Stimulated activated CD4-positive, alpha-beta T cell treated with anti-CD3 and anti-CD28 coated beads, Interleukin-12 subunit alpha, Interleukin-12 subunit beta, amount 100 ng/mL, for 4 hours (primary cell): Measurements from ENCODE around the gene PPP2R3B.
"Not testable (repeated sequence)": the region's sequence is repeated elsewhere in the genome, so short reads cannot be mapped to it uniquely, and the experiment has no call there.

Experiments
- DNase-seq: peaks from one replicate; pipeline ENCODE4 v3.0.0-alpha.2; 2020

Gene PPP2R3B

DNA sequence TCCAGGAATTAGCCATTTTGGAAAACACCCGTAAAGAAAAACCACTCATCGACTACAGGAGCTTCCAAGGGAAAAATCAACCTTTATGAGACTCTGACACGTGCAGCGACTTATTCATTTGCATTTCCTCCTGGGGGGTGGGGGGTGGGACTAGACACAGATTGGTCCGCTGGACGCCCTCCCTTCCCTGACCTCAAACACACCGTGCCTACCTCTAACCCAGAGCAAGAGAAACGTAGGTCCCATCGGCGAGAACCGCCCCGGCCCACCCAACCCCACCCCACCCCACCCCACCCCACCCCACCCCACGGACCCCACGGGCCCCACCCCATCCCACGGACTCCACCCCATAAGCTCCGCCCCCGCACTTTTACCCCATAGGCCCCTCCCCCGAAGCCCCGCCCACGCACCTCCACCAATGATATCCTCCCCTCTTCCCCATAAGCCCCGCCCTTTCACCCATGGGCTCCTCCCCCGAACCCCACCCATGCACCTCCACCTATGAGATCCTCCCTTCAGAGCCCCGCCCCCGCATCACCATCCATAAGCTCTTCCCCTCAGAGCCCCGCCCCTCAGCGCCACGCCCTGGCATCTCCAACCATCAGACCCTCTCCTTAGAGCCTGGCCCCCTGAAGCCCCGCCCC, 69.2 kb downstream of the PPP2R3B start:
- DNase-seq = no peak

DNA sequence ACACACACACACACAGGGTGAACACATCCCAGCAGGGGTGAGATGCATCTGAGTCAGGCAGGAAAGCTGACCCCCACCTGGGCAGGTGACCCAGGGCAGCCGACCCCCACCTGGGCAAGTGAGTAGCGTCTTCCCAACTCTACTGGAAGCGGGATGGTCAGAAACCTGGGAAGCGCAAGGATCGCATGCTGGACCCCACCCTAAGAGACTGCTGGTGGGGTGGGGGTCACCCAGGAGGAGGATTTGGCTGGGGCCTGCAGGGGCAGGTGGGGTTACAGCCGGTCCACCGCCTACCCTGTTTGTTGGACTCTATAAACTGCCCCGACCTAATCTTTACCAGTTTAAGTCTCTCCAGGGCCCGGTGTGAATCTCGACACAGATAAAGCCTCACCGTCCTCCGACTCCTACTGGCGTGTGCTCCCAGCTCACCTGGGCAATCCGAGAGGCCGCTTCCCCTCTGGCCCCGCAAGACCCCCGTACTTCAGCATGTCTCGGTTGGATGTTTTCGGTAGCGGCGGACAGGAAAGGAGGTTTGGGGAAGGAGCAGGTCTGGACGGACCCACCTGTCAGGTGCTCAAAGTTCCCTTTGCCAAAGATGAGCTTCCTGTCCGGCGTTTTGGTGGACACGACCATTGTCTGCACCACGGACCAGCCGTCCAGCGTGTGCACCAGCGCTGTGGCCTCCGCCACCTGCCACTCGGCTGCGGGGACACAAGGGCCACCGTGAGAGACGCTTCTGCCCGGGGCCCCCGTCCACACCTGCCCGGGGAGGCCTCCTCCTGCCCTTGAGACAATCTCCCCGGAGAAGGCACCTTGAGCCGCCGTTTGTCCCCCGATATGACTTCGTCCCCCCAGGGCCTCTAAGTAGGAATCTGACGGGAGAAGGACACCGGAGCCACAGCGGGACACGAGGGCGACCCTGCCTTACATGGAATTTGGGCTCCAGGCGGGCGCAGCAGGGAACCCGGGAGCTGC, 70.1 kb downstream of the PPP2R3B start:
- no peak for DNase-seq

DNA sequence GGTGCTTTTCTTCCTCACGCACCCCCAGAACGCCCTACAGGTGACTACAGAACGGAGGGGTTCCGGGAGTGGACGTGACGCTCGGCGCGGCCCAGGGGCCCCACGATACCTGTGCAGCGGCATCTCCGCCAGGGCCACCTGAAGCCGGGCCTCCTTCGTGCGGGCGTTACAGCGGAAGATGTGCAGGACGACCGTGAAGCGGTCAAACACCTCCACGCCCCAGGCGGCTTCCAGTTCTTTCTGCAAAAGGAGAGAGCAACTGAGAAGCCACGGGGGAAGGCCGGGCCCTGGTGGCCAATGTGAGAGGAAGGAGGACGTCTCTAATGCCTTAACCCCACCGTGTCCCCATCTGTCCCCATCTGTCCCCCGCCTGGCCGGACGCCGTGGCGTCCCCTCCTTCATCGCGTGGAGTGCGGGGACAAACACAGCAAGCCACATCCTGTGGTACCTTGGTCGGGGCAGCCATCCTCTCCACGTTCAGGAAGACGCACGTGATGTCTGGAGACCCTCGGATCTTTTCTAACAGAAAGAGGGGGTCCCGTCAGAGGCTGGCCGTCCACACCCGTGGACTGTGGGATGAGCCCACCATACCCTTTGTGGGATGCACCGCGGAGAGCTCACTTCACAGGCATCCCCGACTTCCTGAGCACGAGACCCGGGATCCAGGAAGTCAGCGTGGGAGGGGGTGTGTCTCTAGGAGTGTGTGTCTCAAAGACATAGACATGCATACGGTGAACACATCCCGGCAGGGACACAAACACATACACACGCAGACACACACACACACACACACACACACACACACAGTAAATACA, 71.7 kb downstream of the PPP2R3B start:
- no peak for DNase-seq

DNA sequence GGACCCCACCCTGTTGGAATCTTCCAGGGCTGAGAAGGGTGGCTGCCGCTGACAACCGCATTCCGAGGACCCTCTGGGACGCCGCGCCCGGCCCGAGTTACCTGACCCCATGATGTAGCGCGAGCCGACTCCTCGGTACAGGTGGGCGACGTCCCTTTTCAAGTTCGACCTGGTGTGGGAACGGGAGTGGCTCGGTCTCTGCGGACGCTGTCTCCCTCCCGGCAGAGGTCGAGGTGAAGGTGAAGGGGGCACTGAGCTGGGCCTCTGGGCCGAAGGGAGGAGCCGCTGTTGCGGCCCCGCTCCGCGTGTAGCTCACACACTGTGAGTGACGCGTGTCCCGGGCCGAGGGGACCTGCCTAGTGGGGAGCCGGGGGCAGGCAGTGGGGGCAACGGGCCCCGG, 72.7 kb downstream of the PPP2R3B start:
- no peak for DNase-seq

DNA sequence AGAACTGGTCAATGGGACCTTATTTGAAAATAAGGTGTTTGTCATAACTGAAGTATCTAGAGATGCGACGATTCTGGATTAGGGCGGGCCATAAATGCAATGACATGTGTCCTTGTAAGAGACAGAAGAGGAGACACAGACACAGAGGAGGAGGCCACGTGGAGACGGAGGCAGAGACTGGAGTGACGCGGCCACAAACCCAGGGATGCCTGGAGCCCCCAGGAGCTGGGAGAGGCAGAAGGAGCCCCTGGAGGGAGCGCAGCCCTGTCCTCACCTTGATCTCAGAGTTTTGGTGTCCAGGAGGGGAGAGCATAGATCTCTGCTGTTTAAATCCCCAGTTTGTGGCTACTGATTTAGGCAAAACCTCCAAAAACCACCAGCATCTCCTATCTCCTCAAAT, 73.2 kb downstream of the PPP2R3B start:
- no peak for DNase-seq

DNA sequence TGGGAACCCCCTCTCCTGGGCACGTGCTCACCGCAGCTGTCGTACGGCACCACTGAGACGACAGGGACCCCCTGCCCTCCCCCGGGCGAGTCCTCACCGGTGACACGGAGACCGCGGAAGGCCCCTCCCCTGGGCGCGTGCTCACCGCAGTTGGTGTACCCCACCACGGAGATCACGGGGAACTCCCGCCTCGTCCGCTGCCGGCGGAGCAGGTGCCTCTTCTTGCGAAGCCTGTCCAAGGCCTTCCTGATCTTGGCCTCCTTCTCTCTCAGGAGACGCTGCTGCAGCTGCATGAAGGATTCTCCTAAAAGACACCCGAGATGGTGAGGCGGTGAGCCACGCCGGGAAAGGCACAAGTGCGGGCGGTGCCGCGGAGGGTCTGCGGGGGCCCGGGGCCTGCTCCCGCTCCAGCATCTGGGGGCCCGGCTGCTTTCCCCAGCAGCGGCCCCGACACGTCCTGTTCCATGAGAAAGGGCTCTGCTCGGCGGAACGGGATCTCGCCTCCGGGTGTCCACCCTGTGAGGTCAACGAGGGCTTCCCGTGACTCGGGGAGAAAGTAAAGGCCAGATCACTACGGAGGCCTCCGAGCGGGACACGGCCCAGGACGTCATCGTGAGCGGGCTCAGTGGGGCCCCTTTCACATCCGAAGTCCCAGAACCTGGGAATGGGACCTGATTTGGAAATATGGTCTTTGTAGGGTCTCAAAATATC, 73.9 kb downstream of the PPP2R3B start:
- no peak for DNase-seq

DNA sequence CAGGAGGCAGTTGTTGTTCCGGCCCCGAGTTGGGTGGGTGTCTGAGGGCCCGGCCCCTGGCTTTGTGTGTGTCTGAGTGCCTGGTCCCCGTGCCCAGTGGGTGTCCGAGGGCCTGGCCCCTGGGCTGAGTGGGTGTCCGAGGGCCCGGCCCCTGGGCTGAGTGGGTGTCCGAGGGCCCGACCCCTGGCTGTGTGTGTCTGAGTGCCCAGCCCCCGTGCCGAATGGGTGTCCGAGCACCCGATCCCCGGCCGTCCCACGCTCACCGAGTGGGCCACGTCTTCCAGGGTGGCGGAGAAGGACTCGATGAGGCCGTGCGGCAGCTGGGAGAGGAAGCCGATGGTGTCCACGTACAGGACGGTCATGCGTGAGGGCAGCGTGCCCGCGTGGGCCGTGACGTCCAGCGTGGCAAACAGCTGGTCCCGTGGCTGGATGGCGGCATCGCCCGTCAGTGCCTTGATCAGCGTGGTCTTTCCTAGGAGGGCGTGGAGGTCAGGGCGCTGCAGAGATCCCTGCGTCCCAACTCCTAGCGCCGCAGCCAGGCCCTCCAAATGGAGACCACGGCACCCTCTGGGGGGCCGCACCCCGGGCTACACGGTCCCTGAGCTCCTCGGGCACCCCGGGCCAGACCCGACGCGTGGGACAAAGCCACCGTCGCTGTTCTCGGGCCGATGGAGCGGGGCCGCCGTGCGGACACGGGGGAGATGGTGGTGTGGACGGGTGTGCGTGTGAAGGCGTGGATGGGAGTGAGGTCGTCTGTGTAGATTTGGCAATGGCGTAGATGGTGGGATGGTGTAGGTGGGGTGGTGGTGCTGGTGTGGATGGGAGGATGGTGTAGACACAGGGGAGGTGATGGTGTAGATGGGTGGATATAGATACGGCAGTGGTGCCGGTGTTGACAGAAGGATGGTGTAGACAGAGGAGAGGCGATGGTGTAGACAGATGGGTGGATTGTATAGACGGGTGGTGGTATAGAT, 75.3 kb downstream of the PPP2R3B start:
- DNase-seq = no peak

DNA sequence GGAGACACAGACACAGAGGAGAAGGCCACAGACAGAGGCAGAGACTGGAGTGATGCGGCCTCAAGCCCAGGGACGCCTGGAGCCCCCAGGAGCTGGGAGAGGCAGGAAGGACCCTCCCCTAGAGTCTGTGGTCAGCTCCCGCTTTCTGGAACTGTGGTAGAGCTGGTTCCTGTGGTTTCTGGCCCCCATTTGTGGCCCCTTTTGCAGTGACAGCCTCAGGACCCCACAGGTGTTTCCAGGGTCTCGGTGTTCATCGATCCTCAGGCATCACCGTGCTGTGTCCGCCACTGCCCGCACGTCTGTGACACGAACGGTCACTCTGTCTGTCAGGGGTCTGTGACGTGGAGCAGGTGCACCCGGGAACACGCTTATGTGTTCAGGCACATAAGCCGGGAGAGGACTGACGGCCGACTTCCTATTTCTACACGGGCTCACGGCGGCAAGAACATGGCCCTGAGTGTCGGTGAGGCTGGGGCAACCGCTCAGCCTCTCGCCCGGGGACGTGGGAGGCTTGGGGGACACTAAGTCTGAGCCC, 76.0 kb downstream of the PPP2R3B start:
- no peak for DNase-seq

DNA sequence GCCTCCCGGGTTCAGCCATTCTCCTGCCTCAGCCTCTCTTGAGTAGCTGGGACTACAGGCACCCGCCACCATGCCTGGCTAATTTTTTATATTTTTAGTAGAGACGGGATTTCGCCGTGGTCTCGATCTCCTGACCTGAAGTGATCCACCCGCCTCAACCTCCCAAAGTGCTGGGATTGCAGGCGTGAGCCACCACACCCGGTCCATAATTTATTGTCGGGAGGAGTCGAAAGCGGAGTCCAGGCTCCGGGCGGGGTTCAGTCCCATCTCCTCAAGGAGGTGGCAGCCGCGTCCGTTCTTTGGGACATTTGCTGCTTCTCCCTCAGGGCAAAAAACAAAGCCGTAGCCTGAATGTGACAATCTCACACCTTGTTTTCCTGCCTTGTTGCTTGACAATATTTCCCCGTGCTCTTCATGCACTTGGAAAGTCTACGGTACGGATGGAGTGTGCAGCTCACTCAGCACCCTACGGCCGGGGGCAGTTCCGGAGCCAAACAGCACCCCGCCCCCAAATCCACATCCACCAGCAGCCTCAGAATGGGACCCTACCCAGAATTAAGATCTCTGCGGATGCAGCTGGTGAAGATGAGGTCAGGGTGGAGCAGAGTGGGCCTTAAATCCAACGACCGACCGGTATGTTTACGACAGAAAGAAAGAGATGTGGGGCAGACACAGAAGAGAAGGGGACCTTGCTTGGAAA, 77.7 kb downstream of the PPP2R3B start:
- DNase-seq = no peak

DNA sequence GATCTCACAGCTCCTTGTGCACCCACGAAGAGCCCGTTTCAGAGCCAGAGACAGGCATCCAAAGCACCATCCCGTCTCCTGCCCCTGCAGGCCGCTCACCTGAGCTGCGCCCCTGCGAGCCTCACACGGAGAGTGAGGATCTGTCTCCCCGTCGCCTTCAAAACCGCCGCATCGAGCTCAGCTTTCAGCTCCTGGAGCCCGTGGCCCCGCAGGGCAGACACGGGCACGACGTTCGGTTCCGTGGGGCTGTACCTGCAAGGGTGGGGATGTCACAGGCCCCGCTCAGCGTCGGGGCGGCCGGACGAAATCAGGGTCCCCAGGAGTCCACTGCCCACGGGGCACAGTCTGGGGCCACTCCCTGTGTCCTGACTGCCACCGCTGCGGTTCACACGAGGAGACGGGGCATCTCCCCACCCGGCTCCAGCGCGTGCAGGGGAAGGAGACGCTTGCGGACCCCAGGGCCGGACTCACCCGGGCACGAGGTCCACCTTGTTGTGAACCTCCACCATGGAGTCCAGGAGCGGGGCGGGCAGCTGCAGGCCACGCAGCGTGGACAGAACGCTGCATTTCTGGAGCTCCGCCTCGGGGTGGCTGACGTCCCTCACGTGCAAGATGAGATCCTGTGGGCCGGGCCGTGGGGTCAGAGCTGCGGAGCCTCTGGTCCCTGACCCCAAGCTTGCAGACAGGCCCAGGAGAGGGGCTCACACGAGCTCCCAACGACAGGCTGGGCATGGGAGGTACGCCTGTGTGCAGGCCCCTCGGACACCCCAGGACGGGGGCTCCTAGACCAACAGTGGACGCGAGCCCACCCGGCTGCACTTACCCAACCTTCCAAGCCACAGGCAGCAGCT, 79.2 kb downstream of the PPP2R3B start:
- no peak for DNase-seq

DNA sequence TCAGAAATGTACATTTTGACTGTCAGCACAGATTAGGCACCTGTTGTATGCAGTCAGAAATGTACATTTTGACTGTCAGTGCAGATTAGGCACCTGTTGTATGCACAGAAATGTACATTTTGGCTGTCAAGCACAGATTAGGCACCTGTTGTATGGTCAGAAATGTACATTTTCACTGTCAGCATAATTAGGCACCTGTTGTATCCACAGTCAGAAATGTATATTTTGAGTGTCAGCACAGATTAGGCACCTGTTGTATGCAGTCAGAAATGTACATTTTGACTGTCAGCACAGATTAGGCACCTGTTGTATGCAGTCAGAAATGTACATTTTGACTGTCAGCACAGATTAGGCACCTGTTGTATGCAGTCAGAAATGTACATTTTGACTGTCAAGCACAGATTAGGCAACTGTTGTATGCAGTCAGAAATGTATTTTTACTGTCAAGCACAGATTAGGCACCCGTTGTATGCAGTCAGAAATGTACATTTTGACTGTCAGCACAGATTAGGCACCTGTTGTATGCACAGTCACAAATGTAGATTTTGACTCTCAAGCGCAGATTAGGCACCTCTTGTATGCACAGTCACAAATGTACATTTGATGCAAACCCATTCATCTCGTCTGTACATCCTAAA, 80.0 kb downstream of the PPP2R3B start:
- DNase-seq = not testable (repeated sequence)

DNA sequence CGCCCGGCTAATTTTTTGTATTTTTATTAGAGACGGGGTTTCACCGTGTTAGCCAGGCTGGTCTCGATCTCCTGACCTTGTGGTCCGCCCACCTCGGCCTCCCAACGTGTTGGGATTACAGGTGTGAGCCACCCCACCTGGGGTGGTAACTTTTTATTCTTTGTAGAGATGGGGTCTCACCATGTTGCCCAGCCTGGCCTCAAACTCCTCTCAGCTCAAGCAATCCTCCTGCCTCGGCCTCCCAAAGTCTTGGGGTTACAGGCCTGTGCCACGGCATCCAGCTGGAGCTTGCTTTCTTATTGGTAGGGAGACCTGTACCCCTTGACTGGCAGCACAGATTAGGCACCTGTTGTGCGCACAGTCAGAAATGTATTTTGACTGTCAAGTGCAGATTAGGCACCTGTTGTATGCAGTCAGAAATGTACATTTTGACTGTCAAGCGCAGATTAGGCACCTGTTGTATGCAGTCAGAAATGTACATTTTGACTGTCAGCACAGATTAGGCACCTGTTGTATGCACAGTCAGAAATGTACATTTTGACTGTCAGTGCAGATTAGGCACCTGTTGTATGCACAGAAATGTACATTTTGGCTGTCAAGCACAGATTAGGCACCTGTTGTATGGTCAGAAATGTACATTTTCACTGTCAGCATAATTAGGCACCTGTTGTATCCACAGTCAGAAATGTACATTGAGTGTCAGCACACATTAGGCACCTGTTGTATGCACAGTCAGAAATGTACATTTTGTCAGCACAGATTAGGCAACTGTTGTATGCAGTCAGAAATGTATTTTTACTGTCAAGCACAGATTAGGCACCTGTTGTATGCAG, 80.7 kb downstream of the PPP2R3B start:
- DNase-seq = not testable (repeated sequence)

DNA sequence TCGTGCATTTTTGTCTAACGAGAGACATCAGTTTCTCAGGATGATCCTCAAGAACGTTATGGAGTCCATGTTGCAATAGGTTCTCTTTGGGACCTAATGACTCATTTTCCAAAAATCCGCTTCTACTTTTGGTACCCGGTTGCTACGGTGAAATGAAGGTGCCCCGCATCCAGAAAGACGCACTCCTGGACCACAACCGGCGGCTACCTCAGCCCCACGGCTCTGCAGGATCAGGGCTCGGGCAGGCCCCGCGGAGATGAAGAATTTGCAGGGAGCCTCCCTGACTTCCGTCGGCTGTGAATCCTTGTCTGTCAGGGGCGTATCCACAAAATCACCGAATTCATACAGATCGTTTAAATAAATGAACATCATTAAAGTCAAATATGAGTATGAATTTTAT, 83.7 kb downstream of the PPP2R3B start:
- no peak for DNase-seq

DNA sequence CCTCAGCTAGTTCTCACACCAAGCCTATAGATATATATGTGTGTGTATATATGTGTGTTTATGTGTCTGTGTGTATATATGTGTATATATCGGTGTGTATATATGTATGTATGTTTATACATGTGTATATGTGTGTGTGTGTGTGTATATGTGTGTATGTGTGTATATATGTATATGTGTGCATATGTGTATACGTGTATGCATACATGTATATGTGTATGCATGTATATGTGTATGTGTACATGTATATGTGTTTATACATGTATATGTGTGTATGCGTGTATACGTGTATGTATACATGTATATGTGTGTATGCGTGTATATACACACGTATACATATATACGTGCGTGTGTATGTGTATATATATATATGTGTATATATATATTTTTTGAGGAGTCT, 86.4 kb downstream of the PPP2R3B start:
- no peak for DNase-seq

DNA sequence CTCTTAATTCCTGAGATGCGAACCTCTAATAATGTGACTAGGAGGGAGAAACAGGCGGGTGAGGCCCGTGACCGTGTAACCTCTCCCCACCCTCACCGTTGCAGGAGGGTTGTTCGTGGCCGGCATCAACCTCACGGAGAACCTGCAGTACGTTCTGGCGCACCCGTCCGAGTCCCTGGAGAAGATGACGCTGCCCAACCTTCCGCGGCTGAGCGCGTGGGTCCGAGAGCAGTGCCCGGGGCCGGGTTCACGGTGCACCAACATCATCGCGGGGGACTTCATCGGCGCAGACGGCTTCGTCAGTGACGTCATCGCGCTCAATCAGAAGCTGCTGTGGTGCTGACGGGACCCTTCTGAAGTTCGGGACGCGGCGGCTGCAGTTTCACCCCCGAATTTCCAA, 87.7 kb downstream of the PPP2R3B start:
- no peak for DNase-seq

DNA sequence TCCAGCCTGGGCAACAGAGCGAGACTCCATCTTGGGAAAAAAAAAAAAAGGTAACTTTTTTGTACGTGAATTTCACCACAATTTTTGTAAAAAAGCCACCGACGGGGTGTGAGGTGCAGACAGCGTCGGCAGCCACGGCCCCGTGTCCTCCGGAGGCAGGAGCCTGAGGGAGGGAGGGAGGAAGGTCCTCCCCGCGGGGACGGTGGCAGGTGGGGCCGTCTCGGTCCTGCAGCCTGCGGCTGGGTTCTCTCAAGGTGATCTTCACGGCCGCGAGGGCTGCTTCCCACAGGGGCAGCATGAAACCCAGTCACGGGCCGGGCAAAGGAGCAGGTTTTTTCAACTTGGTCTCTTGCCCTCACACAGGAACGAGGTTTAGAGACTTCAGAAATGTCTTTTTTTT, 91.6 kb downstream of the PPP2R3B start:
- DNase-seq = no peak

DNA sequence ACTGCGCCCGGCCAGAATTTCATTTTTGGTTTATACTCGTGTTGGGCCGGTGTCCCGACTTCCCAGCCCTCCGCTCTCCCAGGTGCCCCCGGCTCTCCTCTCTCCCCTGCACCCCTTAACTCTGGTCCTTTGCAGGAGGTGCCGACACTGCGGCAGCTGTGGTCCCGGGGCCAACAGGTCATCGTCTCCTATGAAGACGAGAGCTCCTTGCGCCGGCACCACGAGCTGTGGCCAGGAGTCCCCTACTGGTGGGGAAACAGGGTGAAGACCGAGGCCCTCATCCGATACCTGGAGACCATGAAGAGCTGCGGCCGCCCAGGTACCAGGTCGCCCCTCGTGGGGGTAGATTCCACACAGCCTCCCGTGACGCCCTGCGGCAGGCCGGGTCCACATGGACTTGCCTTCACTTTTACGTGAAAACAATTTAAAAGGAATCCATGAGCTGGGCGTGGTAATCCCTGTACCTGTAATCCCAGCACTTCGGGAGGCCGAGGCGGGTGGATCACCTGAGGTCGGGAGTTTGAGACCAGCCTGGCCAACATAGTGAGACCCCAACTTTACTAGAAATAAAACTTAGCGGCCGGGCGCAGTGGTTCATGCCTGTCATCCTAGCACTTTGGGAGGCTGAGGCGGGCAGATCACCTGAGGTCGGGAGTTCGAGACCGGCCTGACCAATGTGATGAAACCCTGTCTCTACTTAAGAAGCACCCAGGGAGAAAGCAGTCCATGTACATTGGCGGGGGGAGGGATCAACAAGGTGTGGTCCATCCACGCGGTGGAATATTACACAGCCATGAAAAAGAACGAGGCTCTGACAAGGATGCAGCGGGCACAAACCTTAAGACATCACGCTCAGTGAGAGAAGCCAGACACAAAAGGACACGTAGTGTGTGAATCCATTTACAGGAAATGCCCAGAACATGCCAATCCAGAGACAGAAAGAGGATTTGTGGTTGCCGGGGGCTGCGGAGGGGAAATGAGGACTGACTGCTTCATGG, 93.5 kb downstream of the PPP2R3B start:
- DNase-seq = no peak
